RWPE1 (cell line): Measurements from ENCODE around the gene DTX1.

Source experiments
- CTCF ChIA-PET: fragments of 350-600 bp; sonication (Branson Sonifier 250); formaldehyde crosslinking; extraction: SDS; loops from one replicate; lab custom pipeline; 2021; lab: Yijun Ruan, JAX
- POLR2A ChIA-PET: fragments of 400-600 bp; formaldehyde crosslinking; extraction: SDS; loops from one replicate; lab custom pipeline; 2020; ENCODE audit warnings: antibody characterized with exemption; ENCODE audit not compliant: low non-redundant PET; lab: Yijun Ruan, JAX
- DNase-seq: peaks from one replicate; pipeline ENCODE4 v3.0.0; 2012; ENCODE audit warnings: low spot score
- H3K27ac ChIP-seq: fragments of 450-650 bp; 2 replicates; pipeline ENCODE4 v1.5.1; 2017
- CTCF ChIP-seq: fragments of 450-650 bp; conservative IDR thresholded peaks from 2 replicates; pipeline ENCODE4 v1.5.1; 2017; ENCODE audit warnings: low read depth, mild to moderate bottlenecking

Gene DTX1

GRCh38 chr12:113109872-113110599 lies 53.5 kb downstream of the DTX1 start:
- H3K27ac ChIP-seq = no peak overlapping the region
- no peak for TF ChIP-seq CTCF
- ChIA-PET CTCF (interaction anchor here (0.7 to 0.9 kb wide), 2 partner anchors 11 to 117 kb away, joined by 3 read pairs; no protein-coding TSS in a partner anchor), POLR2A (no interaction called here)
- no peak for DNase-seq

GRCh38 chr12:113111247-113111646 lies 54.7 kb downstream of the DTX1 start:
- no peak for TF ChIP-seq CTCF
- ChIA-PET POLR2A (no interaction called here), CTCF (no interaction called here)
- no peak for DNase-seq
- no peak overlapping the region for H3K27ac ChIP-seq

- no peak overlapping the region for H3K27ac ChIP-seq
- no peak for TF ChIP-seq CTCF
- ChIA-PET CTCF (interaction anchor here (0.6 kb wide), 1 partner anchor 21 kb away, joined by 3 read pairs; no protein-coding TSS in a partner anchor), POLR2A (no interaction called here)
- no peak for DNase-seq
These were observed 55.7 kb downstream of the DTX1 start for GRCh38 chr12:113112043-113112899.

- no peak for DNase-seq
- CTCF ChIA-PET = no interaction called here
- POLR2A ChIA-PET = no interaction called here
- no peak for TF ChIP-seq CTCF
- no peak overlapping the region for H3K27ac ChIP-seq
These were observed 56.9 kb downstream of the DTX1 start for GRCh38 chr12:113113397-113113796.

GRCh38 chr12:113114447-113115178 lies 58.1 kb downstream of the DTX1 start:
- no peak for TF ChIP-seq CTCF
- H3K27ac ChIP-seq = no peak overlapping the region
- ChIA-PET POLR2A (no interaction called here), CTCF (interaction anchor here (0.6 kb wide), 1 partner anchor 64 kb away, joined by 4 read pairs; no protein-coding TSS in a partner anchor)
- DNase-seq = no peak

- TF ChIP-seq CTCF = no peak
- no peak for DNase-seq
- CTCF ChIA-PET = interaction anchor here (0.5 kb wide), 1 partner anchor 110 kb away, joined by 4 read pairs; no protein-coding TSS in a partner anchor
- H3K27ac ChIP-seq = no peak overlapping the region
- POLR2A ChIA-PET = no interaction called here
These were observed 59.1 kb downstream of the DTX1 start for GRCh38 chr12:113115455-113116126.
